NCI-H82 treated with DMSO at 0.1 percent for 48 hours (cell line): Measurements from ENCODE around the gene TACC3.

ENCODE experiments used
- DNase-seq: peaks from one replicate; lab custom pipeline; 2025; ENCODE audit not compliant: unreplicated experiment; lab: John Stamatoyannopoulos, UW

Gene TACC3

DNA sequence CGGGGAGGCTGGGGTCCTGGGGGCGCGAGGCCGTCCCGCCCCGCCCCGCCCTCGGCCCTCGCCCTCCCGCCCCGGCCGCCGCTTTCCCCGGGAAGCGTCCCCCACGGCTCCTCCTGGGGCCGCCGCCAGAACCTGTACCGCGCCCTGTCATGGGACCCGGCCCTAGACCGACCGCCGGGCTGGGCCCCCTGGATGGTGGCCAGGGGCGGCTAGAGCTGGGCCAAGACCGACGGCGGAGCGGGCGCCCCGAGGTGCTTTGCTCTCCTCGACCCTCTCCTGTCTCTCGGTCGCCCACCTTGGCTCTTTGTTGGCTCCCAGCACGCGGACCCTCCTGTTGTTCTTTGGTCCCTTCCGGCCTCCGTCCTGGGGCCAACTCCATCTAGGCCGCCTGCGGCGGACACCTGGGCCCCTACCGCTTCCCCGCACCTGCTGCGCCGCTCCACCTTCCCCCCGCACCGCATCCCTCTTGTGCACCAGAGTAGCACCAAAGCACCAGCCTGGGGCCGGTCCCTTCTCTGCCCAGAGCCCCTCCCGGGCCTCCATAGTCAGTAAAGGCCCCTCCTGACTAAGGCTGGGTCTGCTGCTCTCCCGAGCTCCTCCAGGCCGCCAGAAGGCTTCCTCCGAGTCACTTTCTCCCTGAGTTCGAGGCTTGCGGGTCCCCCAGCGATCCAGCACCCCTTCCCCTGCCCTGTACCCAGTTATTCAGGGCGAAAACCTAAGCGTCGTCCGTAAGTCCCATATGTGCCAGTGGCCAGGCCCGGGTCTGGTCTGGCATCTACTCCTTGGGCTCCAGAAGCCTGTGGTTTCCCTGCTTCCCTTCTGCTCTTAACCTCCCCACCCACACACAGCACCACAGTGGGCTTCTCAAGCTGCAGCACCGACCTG is 587 bp downstream of the TACC3 start:
- no peak for DNase-seq

DNA sequence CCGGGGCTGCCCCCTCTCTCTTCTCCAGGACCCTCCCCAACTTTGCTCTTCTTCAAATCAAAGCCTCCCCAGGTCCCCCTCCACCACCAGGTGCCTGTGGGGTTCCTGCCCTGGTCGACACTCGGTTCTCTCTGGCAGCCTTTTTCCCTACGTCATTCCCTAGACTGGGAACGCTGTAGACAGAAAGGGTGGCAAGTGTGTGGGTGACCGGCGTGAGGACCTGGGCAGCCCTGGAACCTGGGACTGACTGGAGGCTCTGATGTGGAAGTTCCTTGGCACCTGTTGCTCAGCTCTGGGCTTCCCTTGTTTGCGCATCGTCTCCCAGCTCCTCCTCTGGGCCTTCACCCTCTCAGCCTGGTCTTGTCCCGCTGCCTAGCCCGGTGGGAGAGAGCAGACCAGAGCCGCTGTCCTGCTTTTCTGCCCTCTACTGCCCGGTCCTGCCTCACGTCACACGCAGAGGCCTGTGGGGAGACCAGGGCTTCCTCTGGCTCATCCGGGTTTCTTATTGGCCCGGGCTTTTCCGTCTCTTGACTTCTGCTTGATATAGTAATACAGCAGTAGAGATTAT is 1.3 kb downstream of the TACC3 start:
- DNase-seq, result no peak

GRCh38 chr4:1723131-1723801 is 1.9 kb downstream of the TACC3 start:
- no peak for DNase-seq

GRCh38 chr4:1725521-1725920 is 4.2 kb downstream of the TACC3 start:
- DNase-seq, result no peak

DNA sequence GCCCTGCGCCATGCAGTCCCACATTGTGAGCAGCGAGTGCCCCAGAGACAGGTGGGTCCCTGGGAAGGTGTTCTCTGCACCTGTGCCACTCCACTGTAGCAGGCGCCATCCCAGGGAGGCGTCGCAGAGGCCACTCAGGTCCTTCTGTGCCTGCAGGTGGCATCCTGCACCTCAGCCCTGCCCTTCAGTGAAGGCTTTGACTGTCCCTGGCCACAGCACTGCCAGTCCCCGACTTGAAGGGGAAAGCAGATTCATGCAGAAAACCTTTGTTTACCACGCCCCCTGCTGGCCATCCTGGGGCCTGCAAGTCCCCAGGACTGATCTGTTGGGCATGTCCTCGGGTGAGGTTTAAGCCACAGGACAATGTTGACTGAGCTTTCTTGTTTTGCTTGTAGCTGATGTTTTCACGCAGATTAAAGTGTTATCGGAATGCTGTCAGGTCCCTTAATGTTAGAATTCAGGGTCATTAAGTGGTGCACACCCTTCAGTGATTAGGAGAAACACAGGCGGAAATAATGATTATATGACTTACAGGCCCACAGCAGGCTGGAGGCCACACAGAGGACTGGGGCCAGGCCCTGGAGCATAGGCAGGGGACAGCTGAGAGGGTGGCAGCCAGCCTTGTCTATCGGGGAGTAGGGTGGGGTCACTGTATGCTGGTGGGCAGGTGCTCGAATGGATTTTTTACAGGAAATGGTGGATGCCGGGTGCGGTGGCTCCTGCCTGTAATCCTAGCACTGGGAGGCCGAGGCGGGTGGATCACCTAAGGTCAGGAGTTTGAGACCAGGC is 5.0 kb downstream of the TACC3 start:
- DNase-seq, result no peak

DNA sequence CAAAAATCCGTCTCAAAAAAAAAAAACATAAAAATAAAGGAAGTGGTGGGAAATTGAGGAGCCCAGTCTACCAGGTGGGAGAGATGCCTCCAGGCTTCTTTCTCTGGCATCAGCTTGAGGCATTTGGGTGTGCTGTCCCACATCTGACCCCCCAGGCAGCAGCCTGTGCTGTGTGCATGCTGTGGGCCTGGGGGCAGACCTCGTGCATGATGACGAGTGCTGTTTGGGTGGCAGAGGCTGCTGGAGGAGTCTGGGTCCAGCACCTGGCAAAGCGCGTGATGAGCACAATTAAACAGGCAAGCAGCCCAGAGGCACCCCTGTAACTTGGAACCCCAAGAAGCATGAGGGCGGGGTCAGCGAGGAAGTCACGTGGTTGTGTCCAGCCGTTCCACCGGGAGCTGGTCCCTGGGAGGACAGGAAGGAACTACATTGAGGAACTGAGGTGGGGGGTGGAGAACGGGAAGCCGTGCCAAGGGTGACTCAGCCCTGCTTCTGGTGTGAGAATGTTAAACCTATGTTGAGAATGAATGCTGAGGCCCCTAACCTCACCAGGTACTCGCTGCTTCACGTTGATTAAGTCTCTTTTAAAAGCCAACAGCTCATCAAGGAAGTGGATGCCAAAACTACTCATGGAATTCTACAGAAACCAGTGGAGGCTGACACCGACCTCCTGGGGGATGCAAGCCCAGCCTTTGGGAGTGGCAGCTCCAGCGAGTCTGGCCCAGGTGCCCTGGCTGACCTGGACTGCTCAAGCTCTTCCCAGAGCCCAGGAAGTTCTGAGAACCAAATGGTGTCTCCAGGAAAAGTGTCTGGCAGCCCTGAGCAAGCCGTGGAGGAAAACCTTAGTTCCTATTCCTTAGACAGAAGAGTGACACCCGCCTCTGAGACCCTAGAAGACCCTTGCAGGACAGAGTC is 6.1 kb downstream of the TACC3 start:
- no peak for DNase-seq

DNA sequence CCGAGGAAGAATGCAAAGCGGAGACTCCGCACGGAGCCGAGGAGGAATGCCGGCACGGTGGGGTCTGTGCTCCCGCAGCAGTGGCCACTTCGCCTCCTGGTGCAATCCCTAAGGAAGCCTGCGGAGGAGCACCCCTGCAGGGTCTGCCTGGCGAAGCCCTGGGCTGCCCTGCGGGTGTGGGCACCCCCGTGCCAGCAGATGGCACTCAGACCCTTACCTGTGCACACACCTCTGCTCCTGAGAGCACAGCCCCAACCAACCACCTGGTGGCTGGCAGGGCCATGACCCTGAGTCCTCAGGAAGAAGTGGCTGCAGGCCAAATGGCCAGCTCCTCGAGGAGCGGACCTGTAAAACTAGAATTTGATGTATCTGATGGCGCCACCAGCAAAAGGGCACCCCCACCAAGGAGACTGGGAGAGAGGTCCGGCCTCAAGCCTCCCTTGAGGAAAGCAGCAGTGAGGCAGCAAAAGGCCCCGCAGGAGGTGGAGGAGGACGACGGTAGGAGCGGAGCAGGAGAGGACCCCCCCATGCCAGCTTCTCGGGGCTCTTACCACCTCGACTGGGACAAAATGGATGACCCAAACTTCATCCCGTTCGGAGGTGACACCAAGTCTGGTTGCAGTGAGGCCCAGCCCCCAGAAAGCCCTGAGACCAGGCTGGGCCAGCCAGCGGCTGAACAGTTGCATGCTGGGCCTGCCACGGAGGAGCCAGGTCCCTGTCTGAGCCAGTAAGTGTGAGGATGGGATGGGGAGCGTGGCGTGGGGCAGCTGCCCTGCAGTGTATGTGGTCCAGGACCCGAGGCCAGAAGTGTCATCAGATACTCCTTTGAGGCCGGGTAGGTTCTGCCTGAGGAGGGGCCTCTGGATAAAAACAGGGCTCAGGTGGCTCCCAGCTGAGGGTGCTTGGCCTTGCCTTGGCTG is 7.0 kb downstream of the TACC3 start:
- DNase-seq, result no peak

DNA sequence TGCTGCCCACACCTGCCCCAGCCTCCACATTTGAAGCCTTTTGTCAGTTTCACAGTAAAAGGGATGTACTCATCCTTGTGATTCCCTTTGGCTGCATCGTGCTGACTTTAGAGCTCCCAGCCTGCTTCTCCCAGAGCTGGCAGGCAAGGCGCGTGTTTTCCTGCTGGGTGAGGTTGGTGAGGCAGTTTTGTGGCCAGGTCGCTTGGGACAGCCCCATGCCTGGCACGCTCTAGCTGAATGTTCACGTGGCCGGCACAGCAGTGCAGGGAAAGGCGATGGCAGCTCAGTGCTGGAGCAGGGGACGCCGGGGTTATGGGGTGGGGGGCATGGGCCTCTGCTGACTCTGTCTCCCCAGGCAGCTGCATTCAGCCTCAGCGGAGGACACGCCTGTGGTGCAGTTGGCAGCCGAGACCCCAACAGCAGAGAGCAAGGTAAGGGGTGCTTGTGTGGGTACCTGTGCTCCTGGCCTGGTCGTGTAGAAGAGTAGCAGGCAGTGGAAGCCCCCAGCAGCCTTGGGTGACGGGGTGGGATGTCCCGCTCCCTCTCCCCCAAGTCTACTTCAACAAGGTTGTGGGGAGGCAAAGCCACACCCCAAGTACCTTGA is 9.3 kb downstream of the TACC3 start:
- DNase-seq, result no peak

GRCh38 chr4:1731180-1731579 is 9.9 kb downstream of the TACC3 start:
- no peak for DNase-seq

- DNase-seq, result no peak
Measured at GRCh38 chr4:1732911-1733310, 11.6 kb downstream of the TACC3 start.

- no peak for DNase-seq
Measured at GRCh38 chr4:1735215-1735614, 13.9 kb downstream of the TACC3 start.

DNA sequence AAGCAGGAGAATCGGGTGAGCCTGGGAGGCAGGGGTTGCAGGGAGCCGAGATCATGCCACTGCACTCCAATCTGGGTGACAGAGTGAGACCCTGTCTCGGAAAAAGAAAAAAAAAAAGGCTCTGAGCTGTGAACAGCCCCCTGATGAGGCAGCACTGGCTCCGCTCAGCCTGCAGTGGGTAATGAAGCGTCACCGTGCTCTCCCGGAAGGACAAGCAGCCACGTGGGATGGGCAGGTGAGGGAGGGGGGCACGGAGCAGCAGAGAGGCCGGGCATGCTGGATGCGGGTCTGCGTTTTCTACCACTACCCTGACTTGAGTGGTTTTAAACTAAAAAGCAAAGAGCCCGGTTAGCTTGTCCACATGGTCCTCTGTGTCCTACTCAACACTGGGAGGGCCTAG is 15.5 kb downstream of the TACC3 start:
- no peak for DNase-seq

GRCh38 chr4:1737666-1738065 is 16.3 kb downstream of the TACC3 start:
- no peak for DNase-seq

GRCh38 chr4:1738410-1738809 is 17.1 kb downstream of the TACC3 start:
- no peak for DNase-seq

DNA sequence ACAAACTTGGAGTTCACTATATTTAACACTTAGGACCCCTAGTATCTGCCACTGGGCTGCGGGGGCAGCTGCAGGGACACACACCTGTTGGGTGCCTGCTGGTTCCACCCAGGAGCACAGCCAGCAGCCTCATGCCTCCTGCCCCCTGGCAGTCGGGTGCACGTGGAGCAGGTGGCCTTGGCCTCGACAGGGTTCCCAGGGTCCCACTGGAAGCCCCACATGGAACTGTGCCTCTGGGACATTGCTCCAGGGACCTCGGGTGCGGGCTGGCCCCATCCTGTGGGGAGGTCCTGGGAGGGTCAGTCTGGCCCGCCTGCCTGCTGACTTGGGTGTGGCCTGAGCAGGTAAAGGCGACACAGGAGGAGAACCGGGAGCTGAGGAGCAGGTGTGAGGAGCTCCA is 18.0 kb downstream of the TACC3 start:
- no peak for DNase-seq

DNA sequence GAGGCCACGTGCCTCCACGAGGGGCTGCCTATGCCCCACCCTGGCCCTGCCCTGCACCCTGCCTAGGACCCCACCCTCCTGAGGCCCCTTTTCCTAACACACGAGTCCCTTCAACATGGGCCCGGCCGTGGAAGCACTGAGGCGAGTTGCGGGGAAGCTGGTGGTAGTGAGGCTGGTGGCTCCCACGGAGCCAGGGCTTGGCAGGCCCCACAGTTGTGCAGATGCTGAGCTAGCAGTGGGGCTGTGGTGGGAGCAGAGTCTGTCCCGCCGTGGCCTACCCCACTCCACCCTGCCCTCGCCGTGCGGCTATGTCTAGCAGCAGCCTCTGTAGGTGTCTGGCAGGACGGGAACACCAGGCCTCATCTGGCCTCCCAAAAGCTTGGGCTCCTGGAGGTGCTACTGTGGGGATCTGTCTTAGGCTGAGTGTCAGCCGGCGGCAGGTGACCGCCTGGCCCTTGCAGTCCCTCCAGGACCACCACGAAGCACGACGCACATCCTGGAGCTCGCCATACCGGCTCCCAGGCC is 18.8 kb downstream of the TACC3 start:
- no peak for DNase-seq

DNA sequence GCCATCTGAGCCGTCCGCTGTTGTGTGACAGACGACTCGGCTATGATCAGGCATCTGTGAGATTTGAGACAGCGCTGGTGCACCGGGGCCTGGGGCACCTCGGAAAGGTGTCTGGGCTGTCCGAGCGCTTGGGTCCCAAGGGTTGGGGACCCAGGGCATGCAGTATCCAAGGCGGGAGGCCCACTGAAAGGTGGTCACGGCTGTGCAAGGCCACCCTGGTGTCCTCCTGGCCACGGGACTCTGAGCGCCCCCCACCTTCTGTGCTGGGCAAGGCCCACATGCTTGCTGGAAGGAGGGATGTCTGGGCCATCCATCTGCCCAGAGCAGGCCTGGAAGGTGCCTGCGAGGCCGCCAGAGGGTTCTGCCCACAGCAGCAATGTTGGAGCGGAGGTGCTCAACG is 19.9 kb downstream of the TACC3 start:
- no peak for DNase-seq

DNA sequence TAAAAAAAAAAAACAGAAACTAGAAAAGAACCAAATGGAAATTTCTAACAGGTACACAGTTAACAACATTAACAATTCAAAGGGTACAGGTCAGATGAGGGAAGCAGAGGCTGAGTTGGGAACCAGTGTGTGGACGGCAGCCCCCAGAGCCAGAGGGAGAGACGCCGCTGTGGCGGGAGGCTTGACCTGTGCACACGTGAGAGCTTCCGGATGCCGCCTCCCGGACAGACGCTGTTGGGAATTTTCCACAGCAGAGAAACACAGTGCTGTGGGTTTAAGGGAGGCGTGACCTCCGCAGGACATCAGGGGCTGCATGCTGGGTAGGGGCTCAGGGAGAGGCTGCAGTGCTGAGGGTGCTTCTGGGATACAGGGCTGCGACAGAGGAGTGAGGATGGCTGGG is 22.2 kb downstream of the TACC3 start:
- no peak for DNase-seq

- DNase-seq, result no peak
Measured at GRCh38 chr4:1743975-1744374, 22.7 kb downstream of the TACC3 start.
